Measurements from ENCODE around the gene FOXR1. TPM values are rescaled to one million over a fixed set of nuclear protein-coding genes. Genes with fewer than 3 reads are reported as not detected.

The FOXR1 gene
- total and polyA plus RNA-seq, 4 experiments from 2014 or later, result not detected

DNA sequence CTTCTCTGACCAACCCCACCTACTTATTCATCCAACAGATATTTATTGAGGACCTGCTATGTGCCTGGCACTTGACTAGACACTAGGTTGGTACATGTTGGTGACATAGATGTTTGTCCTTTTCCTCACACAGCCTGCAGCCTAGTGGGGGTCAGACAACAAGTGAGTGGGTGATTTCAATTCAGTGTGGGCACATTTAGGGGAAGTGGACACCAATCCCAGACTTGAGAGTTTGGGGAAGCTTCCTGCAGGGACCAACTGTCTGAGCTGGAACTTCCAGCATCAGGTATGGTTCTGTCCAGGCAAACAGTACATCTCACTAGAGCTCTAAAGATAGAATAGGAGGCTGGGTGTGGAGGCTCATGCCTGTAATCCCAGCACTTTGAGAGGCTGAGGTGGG, 40.0 kb upstream of the FOXR1 start:
- H3K4me3 Mint-ChIP-seq, result peak overlapping the region in 1 of 8 donors; percentile 10
- peak overlapping the region; percentile 99 for H3K27ac ChIP-seq (ENCODE audit: low read depth, low read length)
- intact Hi-C loops (cut with micrococcal nuclease), result no loop called here

GRCh38 chr11:118933486-118933885, 38.1 kb upstream of the FOXR1 start:
- no peak for DNase-seq
- H3K27me3 ChIP-seq (ENCODE audit: insufficient read depth, low read length), result no peaks in the 10 kb centered on the region

More for the DNA sequence above, 40.0 kb upstream of the FOXR1 start:
- CTCF ChIA-PET (ENCODE audit: partially characterized antibody), result interaction anchor here (0.8 to 3.6 kb wide), 8 partner anchors 8 to 242 kb away, joined by 3 to 33 read pairs (median 9); partner anchors contain the start of genes DDX6 and UPK2
- H3K4me1 ChIP-seq (ENCODE audit: insufficient read depth, low read length), result peaks cover 29% of the 10 kb centered on the region
- peak overlapping the region; percentile 41 to 100 (median 98) for H3K27ac Mint-ChIP-seq
- DNase-seq, result no peak
- H3K9me3 Mint-ChIP-seq, result peaks cover 0 to 3% (median 0%) of the 10 kb centered on the region in 8 donors
- peaks cover 22 to 45% (median 29%) of the 10 kb centered on the region in 4 donors for H3K4me1 Mint-ChIP-seq
- H3K4me3 ChIP-seq (ENCODE audit: low read length in 2 of 2), result no peak overlapping the region
- POLR2A ChIA-PET (ENCODE audit: partially characterized antibody), result interaction anchor here (2.2 to 5.0 kb wide), 4 partner anchors 8 to 239 kb away, joined by 11 to 40 read pairs (median 28); no protein-coding TSS in a partner anchor
- no peaks in the 10 kb centered on the region for H3K27me3 Mint-ChIP-seq
- no peaks in the 10 kb centered on the region for H3K27me3 ChIP-seq (ENCODE audit: insufficient read depth, low read length)
- H3K9me3 ChIP-seq (ENCODE audit: control insufficient read depth in 1 of 2, low read length in 2 of 2), result no peaks in the 10 kb centered on the region
- H3K36me3 ChIP-seq (ENCODE audit: insufficient read depth, low read length), result no peaks in the 10 kb centered on the region
- H3K36me3 Mint-ChIP-seq, result peaks cover 0 to 19% of the 10 kb centered on the region in 2 donors

GRCh38 chr11:118935376-118935775, 36.2 kb upstream of the FOXR1 start:
- no peaks in the 10 kb centered on the region for H3K27me3 ChIP-seq (ENCODE audit: insufficient read depth, low read length)
- Mint-ChIP-seq H3K9me3 (peaks cover 0 to 1% (median 0%) of the 10 kb centered on the region in 8 donors), H3K27ac (no peak overlapping the region), H3K27me3 (peaks cover 0 to 1% of the 10 kb centered on the region in 2 donors), H3K4me3 (no peak overlapping the region), H3K4me1 (peaks cover 22 to 34% (median 28%) of the 10 kb centered on the region in 4 donors), H3K36me3 (no peaks in the 10 kb centered on the region)
- H3K36me3 ChIP-seq (ENCODE audit: insufficient read depth, low read length), result no peaks in the 10 kb centered on the region
- ChIA-PET CTCF (ENCODE audit: partially characterized antibody) (interaction anchor here (1.2 kb wide), 1 partner anchor 21 kb away, joined by 4 read pairs; the partner anchor contains the start of gene UPK2), POLR2A (ENCODE audit: partially characterized antibody) (interaction anchor here (0.7 to 1.1 kb wide), 2 partner anchors 9 kb away, joined by 3 read pairs; no protein-coding TSS in a partner anchor)
- H3K9me3 ChIP-seq (ENCODE audit: control insufficient read depth in 1 of 2, low read length in 2 of 2), result no peaks in the 10 kb centered on the region
- no peak overlapping the region for H3K27ac ChIP-seq (ENCODE audit: low read depth, low read length)
- H3K4me1 ChIP-seq (ENCODE audit: insufficient read depth, low read length), result peaks cover 24% of the 10 kb centered on the region
- no peak for DNase-seq
- H3K4me3 ChIP-seq (ENCODE audit: low read length in 2 of 2), result no peak overlapping the region
- intact Hi-C loops (cut with micrococcal nuclease), result no loop called here

More at GRCh38 chr11:118933486-118933885, 38.1 kb upstream of the FOXR1 start:
- ChIA-PET CTCF (ENCODE audit: partially characterized antibody) (interaction anchor here (1.0 to 1.5 kb wide), 4 partner anchors 9 to 244 kb away, joined by 3 to 5 read pairs (median 3); partner anchors contain the start of gene DDX6), POLR2A (ENCODE audit: partially characterized antibody) (interaction anchor here (0.6 kb wide), 1 partner anchor 10 kb away, joined by 3 read pairs; no protein-coding TSS in a partner anchor)
- H3K36me3 Mint-ChIP-seq, result peaks cover 0 to 12% of the 10 kb centered on the region in 2 donors
- H3K36me3 ChIP-seq (ENCODE audit: insufficient read depth, low read length), result no peaks in the 10 kb centered on the region
- H3K4me3 ChIP-seq (ENCODE audit: low read length in 2 of 2), result no peak overlapping the region
- H3K9me3 ChIP-seq (ENCODE audit: control insufficient read depth in 1 of 2, low read length in 2 of 2), result no peaks in the 10 kb centered on the region
- peaks cover 0 to 1% (median 0%) of the 10 kb centered on the region in 8 donors for H3K9me3 Mint-ChIP-seq
- peaks cover 11 to 28% (median 16%) of the 10 kb centered on the region in 4 donors for H3K4me1 Mint-ChIP-seq
- intact Hi-C loops (cut with micrococcal nuclease), result no loop called here
- H3K27ac Mint-ChIP-seq, result peak overlapping the region in 6 of 7 donors; percentile 54 to 89 (median 64)
- H3K27me3 Mint-ChIP-seq, result peaks cover 0 to under 1% of the 10 kb centered on the region in 2 donors
- peak overlapping the region in 1 of 8 donors; percentile 21 for H3K4me3 Mint-ChIP-seq
- peaks cover 14% of the 10 kb centered on the region for H3K4me1 ChIP-seq (ENCODE audit: insufficient read depth, low read length)
- H3K27ac ChIP-seq (ENCODE audit: low read depth, low read length), result no peak overlapping the region

- Histone ChIP-seq H3K9me3 (ENCODE audit: control insufficient read depth in 1 of 2, low read length in 2 of 2) (no peaks in the 10 kb centered on the region), H3K4me1 (ENCODE audit: insufficient read depth, low read length) (peaks cover 18% of the 10 kb centered on the region), H3K4me3 (ENCODE audit: low read length in 2 of 2) (no peak overlapping the region), H3K27ac (ENCODE audit: low read depth, low read length) (no peak overlapping the region), H3K27me3 (ENCODE audit: insufficient read depth, low read length) (no peaks in the 10 kb centered on the region), H3K36me3 (ENCODE audit: insufficient read depth, low read length) (no peaks in the 10 kb centered on the region)
- H3K4me3 Mint-ChIP-seq, result peak overlapping the region in 4 of 8 donors; percentile 7 to 61 (median 30)
- POLR2A ChIA-PET (ENCODE audit: partially characterized antibody), result interaction anchor here (1.7 to 2.4 kb wide), 2 partner anchors 9 to 147 kb away, joined by 6 to 20 read pairs; partner anchors contain the start of gene DDX6
- H3K27me3 Mint-ChIP-seq, result peaks cover 0 to 1% of the 10 kb centered on the region in 2 donors
- peaks cover 20 to 44% (median 31%) of the 10 kb centered on the region in 4 donors for H3K4me1 Mint-ChIP-seq
- intact Hi-C loops (cut with micrococcal nuclease), result no loop called here
- H3K9me3 Mint-ChIP-seq, result no peaks in the 10 kb centered on the region
- peak overlapping the region in 5 of 7 donors; percentile 16 to 85 (median 48) for H3K27ac Mint-ChIP-seq
- no peaks in the 10 kb centered on the region for H3K36me3 Mint-ChIP-seq
- DNase-seq, result no peak
- CTCF ChIA-PET (ENCODE audit: partially characterized antibody), result interaction anchor here (1.7 to 2.6 kb wide), 2 partner anchors 8 to 18 kb away, joined by 3 to 22 read pairs; no protein-coding TSS in a partner anchor
Observed at GRCh38 chr11:118938491-118939403, 32.8 kb upstream of the FOXR1 start.

- Histone ChIP-seq H3K4me3 (ENCODE audit: low read length in 2 of 2) (no peak overlapping the region), H3K27ac (ENCODE audit: low read depth, low read length) (peak overlapping the region; percentile 6), H3K4me1 (ENCODE audit: insufficient read depth, low read length) (peaks cover 18% of the 10 kb centered on the region), H3K36me3 (ENCODE audit: insufficient read depth, low read length) (no peaks in the 10 kb centered on the region), H3K27me3 (ENCODE audit: insufficient read depth, low read length) (no peaks in the 10 kb centered on the region), H3K9me3 (ENCODE audit: control insufficient read depth in 1 of 2, low read length in 2 of 2) (no peaks in the 10 kb centered on the region)
- peaks cover 0 to 1% of the 10 kb centered on the region in 2 donors for H3K27me3 Mint-ChIP-seq
- no peaks in the 10 kb centered on the region for H3K36me3 Mint-ChIP-seq
- no peaks in the 10 kb centered on the region for H3K9me3 Mint-ChIP-seq
- DNase-seq, result no peak
- H3K4me3 Mint-ChIP-seq, result peak overlapping the region in 1 of 8 donors; percentile 61
- intact Hi-C loops (cut with micrococcal nuclease), result no loop called here
- POLR2A ChIA-PET (ENCODE audit: partially characterized antibody), result interaction anchor here (1.1 to 2.4 kb wide), 4 partner anchors 9 to 150 kb away, joined by 3 to 20 read pairs (median 6); partner anchors contain the start of gene DDX6
- CTCF ChIA-PET (ENCODE audit: partially characterized antibody), result interaction anchor here (0.7 to 2.6 kb wide), 5 partner anchors 9 to 1761 kb away, joined by 3 to 22 read pairs (median 3); no protein-coding TSS in a partner anchor
- H3K4me1 Mint-ChIP-seq, result peaks cover 20 to 44% (median 31%) of the 10 kb centered on the region in 4 donors
- peak overlapping the region in 3 of 7 donors; percentile 16 to 84 (median 50) for H3K27ac Mint-ChIP-seq
Observed at GRCh38 chr11:118939404-118939915, 32.1 kb upstream of the FOXR1 start.

- H3K4me1 Mint-ChIP-seq, result peaks cover 22 to 47% (median 32%) of the 10 kb centered on the region in 4 donors
Observed at GRCh38 chr11:118939953-118940598, 31.5 kb upstream of the FOXR1 start.

More at GRCh38 chr11:118939953-118940598, 31.5 kb upstream of the FOXR1 start:
- Histone ChIP-seq H3K4me1 (ENCODE audit: insufficient read depth, low read length) (peaks cover 18% of the 10 kb centered on the region), H3K4me3 (ENCODE audit: low read length in 2 of 2) (peak overlapping the region in 1 of 2 donors; percentile 6), H3K27me3 (ENCODE audit: insufficient read depth, low read length) (no peaks in the 10 kb centered on the region), H3K9me3 (ENCODE audit: control insufficient read depth in 1 of 2, low read length in 2 of 2) (no peaks in the 10 kb centered on the region), H3K27ac (ENCODE audit: low read depth, low read length) (peak overlapping the region; percentile 6), H3K36me3 (ENCODE audit: insufficient read depth, low read length) (no peaks in the 10 kb centered on the region)
- peak overlapping the region in 3 of 7 donors; percentile 43 to 53 (median 52) for H3K27ac Mint-ChIP-seq
- no peaks in the 10 kb centered on the region for H3K36me3 Mint-ChIP-seq
- ChIA-PET POLR2A (ENCODE audit: partially characterized antibody) (interaction anchor here (0.5 to 2.4 kb wide), 6 partner anchors 8 to 150 kb away, joined by 3 to 20 read pairs (median 4); partner anchors contain the start of genes CENATAC and DDX6), CTCF (ENCODE audit: partially characterized antibody) (interaction anchor here (0.7 to 2.6 kb wide), 6 partner anchors 10 to 1762 kb away, joined by 3 to 22 read pairs (median 4); no protein-coding TSS in a partner anchor)
- peak in 4 of 5 donors; percentile 37 to 71 (median 44) for DNase-seq
- H3K4me3 Mint-ChIP-seq, result peak overlapping the region in 6 of 8 donors; percentile 9 to 62 (median 53)
- intact Hi-C loops (cut with micrococcal nuclease), result loop anchor here (5.0 kb wide), 1 partner anchor 57 kb away; the partner anchor contains the start of gene CENATAC
- no peaks in the 10 kb centered on the region for H3K9me3 Mint-ChIP-seq
- peaks cover 0 to 1% of the 10 kb centered on the region in 2 donors for H3K27me3 Mint-ChIP-seq

Data from CD4-positive, alpha-beta memory T cell (primary cell).